Transverse colon (tissue), 3 donors: Measurements from ENCODE around the gene DAPP1.

Experiments used
- CTCF ChIP-seq, 5 experiments: fragments of 200-600 bp in 3 of 5; fragments of 450-650 bp in 2 of 5; sonication (generic) in 3 of 5; IDR thresholded peaks; 1 replicate in 2 of 5; 2 replicates in 3 of 5; pipeline ENCODE4 v1.5.1; 2016 to 2017; ENCODE audit warnings: antibody characterized with exemption in 5 of 5, inconsistent platforms in 3 of 5, mild to moderate bottlenecking in 2 of 5, moderate library complexity in 1 of 5
- POLR2A ChIP-seq: fragments of 450-650 bp; IDR thresholded peaks from one replicate; pipeline ENCODE4 v1.6.1; 2016; ENCODE audit warnings: antibody characterized with exemption, mild to moderate bottlenecking, moderate library complexity

- TF ChIP-seq CTCF (IDR thresholded peaks at IDR 0.05) (no peak), POLR2A (no peak)
Measured at GRCh38 chr4:99824070-99824599, 7.5 kb downstream of the DAPP1 start.
